Measurements from ENCODE around the gene TNNI3K. TPM values are rescaled to one million over a fixed set of nuclear protein-coding genes. Genes with fewer than 3 reads are reported as not detected.

The TNNI3K gene
- total RNA-seq, 2 experiments from 2014 or later, result 0.45 to 0.67 TPM

DNA sequence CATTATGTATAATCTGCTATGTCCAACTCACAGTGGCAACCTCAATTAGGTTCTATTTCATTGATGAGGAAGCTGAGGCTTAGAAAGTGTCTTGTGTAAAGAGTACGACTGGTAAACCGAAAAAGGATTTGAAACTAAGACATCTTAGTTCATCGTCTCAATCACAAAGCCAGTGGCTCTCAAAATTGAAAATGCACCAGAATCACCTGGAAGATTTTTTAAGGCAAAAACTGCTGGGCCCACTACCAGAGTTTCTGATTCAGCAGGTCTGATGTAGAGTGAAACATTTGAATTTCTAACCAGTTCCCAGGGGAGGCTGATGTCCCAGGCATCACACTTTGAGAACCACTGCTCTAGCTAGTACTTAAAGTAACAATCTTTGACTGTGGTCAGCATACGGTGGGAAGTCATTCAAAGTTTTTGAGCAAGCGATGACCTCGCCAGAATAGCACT, 282.4 kb downstream of the TNNI3K start:
- ATAC-seq (ENCODE audit: low read depth) (no peak), DNase-seq (no peak)
- Mint-ChIP-seq H3K27me3 (peaks cover 2% of the 10 kb centered on the region), H3K9me3 (no peaks in the 10 kb centered on the region), H3K36me3 (no peaks in the 10 kb centered on the region), H3K27ac (no peak overlapping the region), H3K4me1 (no peaks in the 10 kb centered on the region), H3K4me3 (no peak overlapping the region)
- POLR2A ChIA-PET, result no interaction called here

DNA sequence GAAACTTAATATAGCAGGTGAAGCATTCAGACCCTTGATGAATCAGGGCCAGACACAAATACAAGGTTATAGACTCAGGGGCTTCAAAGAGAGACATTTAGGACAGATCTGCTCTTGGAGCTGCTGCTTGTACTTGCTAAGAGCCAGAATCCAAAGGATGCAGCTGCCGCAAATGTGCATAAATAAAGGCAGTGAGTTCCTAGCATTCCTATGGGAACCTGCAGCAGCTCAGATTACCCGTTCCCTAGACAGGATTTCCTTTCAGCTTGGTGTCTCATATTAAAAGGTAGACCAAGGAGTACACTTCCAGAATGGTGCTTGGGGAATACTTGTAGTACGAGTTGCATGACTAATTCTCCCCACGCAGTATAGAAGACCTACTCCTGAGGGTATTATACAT, 287.0 kb downstream of the TNNI3K start:
- Mint-ChIP-seq H3K36me3 (no peaks in the 10 kb centered on the region), H3K9me3 (no peaks in the 10 kb centered on the region), H3K27me3 (no peaks in the 10 kb centered on the region), H3K4me3 (no peak overlapping the region), H3K27ac (no peak overlapping the region), H3K4me1 (no peaks in the 10 kb centered on the region)
- POLR2A ChIA-PET, result no interaction called here
- ATAC-seq (ENCODE audit: low read depth), result no peak
- no peak for DNase-seq

DNA sequence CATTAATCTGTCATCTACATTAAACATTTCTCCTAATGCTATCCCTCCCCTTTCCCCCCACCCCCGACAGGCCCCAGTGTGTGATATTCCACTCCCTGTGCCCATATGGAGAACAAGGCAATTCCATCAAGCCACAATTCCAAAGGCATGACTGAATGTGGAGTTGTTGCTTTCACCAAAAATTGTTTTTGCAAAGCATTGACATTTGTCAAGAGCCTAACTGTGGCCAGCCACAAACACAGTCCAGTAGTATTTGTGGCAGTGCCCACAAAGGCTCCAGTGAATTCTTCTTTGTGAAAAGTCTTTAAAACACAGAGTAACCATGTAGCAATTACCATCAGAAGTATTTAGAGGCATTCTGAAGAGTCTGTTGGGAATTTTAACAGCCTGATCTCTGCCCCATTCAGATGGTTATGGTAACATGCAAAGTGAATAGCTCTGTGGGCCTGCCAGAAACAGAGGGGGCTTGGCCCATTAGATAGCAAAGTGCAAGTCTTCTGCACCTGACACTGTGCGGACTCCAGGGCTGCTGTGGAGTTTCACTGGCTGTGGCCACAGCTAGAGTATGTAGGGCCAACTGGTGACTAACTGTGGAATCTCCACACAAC, 288.8 kb downstream of the TNNI3K start:
- POLR2A ChIA-PET, result no interaction called here
- no peaks in the 10 kb centered on the region for H3K36me3 Mint-ChIP-seq
- ATAC-seq (ENCODE audit: low read depth), result no peak

DNA sequence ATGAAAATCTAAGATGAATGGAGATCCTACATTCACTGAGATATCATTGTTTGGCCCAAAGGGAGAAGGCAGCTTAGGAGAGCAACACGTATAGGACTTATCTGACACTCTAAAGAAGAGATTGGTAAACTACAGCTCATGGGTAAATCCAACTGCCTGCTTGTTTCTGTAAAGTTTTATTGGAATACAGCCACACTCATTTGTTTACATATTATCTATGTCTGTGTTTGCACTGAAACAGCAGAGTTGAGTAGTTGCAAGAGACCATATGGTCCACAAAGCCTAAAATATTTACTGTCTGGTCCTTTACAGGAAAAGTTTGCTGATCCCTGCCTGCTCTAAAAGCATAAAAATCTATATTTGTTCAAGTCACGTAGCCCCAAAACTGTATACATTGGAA, 291.5 kb downstream of the TNNI3K start:
- H3K27ac Mint-ChIP-seq, result no peak overlapping the region
- H3K9me3 Mint-ChIP-seq, result no peaks in the 10 kb centered on the region
- ATAC-seq (ENCODE audit: low read depth) (no peak), DNase-seq (no peak)
- no peak overlapping the region for H3K4me3 Mint-ChIP-seq
- no peaks in the 10 kb centered on the region for H3K36me3 Mint-ChIP-seq
- POLR2A ChIA-PET, result no interaction called here
- no peaks in the 10 kb centered on the region for H3K4me1 Mint-ChIP-seq
- peaks cover 2% of the 10 kb centered on the region for H3K27me3 Mint-ChIP-seq

More for the DNA sequence above, 288.8 kb downstream of the TNNI3K start:
- H3K4me3 Mint-ChIP-seq, result no peak overlapping the region
- DNase-seq, result no peak
- peaks cover 2% of the 10 kb centered on the region for H3K27me3 Mint-ChIP-seq
- no peak overlapping the region for H3K27ac Mint-ChIP-seq
- H3K4me1 Mint-ChIP-seq, result no peaks in the 10 kb centered on the region
- H3K9me3 Mint-ChIP-seq, result no peaks in the 10 kb centered on the region

DNA sequence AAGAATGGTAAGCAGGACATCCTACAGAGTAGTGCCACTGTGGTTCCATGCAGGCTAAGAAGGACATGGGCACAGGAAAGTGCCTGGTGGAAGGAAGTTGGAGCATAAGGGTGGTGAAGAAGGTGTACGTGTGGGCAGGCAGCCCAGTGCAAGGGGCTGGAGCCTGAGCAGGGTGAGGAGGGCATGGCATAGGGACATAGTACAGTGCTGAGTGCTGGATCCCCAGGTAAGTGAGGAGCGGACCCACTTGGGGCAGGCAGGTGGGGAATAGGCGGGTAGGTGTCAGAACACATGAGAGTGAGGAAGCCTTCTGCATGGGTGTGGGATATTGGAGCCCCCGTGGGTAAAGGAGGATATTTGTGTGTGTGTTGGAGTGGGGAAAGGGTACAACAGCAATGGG, 292.9 kb downstream of the TNNI3K start:
- Mint-ChIP-seq H3K36me3 (no peaks in the 10 kb centered on the region), H3K4me1 (no peaks in the 10 kb centered on the region), H3K27me3 (peaks cover 2% of the 10 kb centered on the region), H3K9me3 (no peaks in the 10 kb centered on the region), H3K4me3 (no peak overlapping the region), H3K27ac (no peak overlapping the region)
- ATAC-seq (ENCODE audit: low read depth) (no peak), DNase-seq (no peak)
- POLR2A ChIA-PET, result no interaction called here

DNA sequence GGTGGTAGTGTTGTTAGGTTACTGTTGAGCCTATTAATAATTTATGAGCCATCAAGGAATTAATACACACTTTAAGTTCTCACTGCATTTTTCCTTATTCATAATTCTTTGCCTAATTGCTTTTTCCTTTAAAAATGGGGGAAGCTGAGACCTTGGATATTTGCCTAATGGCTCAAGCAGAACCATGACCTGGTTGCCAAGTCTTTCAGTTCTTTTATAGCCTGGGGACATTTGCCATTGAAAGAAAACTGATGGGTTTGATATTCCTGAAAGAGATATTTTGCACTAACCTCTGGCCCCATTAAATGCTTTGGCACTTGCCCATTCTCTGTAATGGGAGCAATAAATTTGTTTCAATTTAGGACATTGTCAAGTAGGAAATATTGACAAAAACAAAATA, 295.7 kb downstream of the TNNI3K start:
- H3K9me3 Mint-ChIP-seq, result no peaks in the 10 kb centered on the region
- ATAC-seq (ENCODE audit: low read depth), result no peak
- POLR2A ChIA-PET, result no interaction called here
- H3K36me3 Mint-ChIP-seq, result no peaks in the 10 kb centered on the region
- no peak for DNase-seq
- H3K4me3 Mint-ChIP-seq, result no peak overlapping the region
- peaks cover 2% of the 10 kb centered on the region for H3K27me3 Mint-ChIP-seq
- no peak overlapping the region for H3K27ac Mint-ChIP-seq
- no peaks in the 10 kb centered on the region for H3K4me1 Mint-ChIP-seq

DNA sequence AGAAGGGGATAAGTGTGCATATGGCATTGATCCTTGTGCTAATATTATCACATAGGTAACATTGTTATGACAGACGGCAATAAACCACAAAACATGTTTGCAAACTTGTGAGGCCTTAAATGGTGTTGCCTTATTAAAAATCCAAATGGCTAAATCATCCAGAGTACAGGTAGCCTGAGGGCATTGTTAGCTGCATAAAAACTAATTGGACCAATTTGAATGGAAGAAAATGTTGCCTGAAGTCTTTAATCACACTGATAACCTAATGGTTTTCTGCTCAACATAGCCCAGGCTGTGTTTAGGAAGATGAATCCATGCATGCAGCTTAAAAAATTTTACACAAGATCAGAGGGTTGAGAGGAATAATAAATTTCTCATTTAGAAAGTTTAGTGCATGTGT, 296.6 kb downstream of the TNNI3K start:
- H3K4me1 Mint-ChIP-seq, result no peaks in the 10 kb centered on the region
- ATAC-seq (ENCODE audit: low read depth), result no peak
- H3K4me3 Mint-ChIP-seq, result no peak overlapping the region
- H3K27me3 Mint-ChIP-seq, result peaks cover 2% of the 10 kb centered on the region
- no peak overlapping the region for H3K27ac Mint-ChIP-seq
- H3K9me3 Mint-ChIP-seq, result no peaks in the 10 kb centered on the region
- no peaks in the 10 kb centered on the region for H3K36me3 Mint-ChIP-seq
- POLR2A ChIA-PET, result no interaction called here
- no peak for DNase-seq

DNA sequence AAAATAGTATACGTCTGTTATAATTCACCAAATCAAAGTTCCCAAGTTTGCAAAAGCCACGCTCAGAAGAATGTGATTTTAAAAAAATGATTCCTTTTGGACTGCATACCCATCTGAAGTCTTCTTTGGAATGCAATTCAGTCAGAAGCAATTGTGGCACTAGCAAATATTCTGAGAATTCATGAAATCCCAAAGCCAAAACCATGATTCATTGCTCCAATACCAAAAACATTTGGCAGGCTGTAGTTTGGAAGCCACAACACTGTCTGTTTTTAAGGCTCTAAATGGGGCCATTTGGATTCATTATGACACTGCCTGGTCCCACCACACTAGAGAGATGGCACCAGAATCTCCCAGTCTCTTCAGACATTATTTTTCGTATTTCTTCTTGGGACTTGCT, 299.1 kb downstream of the TNNI3K start:
- Mint-ChIP-seq H3K27ac (no peak overlapping the region), H3K36me3 (no peaks in the 10 kb centered on the region), H3K4me1 (no peaks in the 10 kb centered on the region), H3K27me3 (peaks cover 3% of the 10 kb centered on the region), H3K9me3 (no peaks in the 10 kb centered on the region), H3K4me3 (no peak overlapping the region)
- POLR2A ChIA-PET, result no interaction called here
- no peak for DNase-seq
- no peak for ATAC-seq (ENCODE audit: low read depth)

DNA sequence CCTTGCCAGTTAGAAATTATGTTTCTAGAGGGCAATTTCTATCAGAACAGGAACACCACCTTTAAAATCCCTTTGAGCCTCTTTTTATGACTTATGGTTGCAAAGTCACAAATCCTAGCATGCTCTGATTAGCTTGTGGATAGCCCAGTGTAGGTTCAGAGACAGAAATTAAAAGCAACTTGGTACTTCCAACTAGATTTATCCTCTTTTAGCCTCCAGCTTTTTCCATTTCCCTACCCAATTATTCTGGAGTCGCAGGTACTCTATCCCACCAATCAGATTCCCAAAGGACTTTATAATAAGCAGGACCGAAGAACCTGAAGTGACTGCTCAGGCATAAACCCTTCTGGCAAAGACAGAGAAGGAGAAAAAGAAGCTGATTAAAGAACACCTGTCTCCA, 310.6 kb downstream of the TNNI3K start:
- Mint-ChIP-seq H3K27ac (no peak overlapping the region), H3K27me3 (no peaks in the 10 kb centered on the region), H3K4me3 (no peak overlapping the region), H3K4me1 (no peaks in the 10 kb centered on the region), H3K36me3 (no peaks in the 10 kb centered on the region), H3K9me3 (no peaks in the 10 kb centered on the region)
- DNase-seq, result no peak
- POLR2A ChIA-PET, result no interaction called here
- ATAC-seq (ENCODE audit: low read depth), result no peak

DNA sequence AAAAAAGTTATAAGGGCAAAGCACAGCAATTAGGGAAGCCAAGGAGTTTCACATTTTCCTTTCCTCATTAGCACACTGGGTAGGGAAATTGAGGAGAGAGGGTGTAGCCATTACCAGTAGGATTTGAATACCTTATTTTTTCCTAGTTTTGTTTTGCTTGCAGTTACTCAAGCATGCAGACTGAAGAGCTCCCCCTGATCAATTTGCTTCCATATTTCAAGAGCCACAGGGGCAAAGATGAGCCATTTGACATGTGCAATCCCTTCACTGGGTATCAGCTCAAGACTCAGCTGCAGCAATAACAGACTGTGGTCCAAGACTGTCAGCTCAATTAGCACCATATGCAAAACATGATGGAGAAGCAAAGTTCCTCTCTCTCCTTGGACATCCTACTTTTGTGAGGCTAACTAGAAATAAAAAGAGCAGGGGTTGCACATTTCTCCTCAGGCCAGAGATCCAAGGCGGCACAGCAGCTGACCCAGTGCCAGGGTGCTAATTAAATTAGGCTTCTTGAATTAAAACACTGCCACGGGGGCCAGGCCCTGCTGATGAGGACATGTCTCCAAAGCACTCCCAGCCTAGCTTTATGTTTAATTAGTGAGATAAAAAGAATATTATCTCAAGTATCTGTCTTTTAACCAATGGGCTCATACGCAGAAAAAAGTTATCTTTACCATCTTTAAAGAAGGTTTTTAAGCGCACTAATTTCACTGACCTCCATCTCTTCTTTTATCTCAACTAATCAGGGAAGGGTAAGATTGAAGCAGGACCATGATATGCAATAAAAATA, 314.0 kb downstream of the TNNI3K start:
- ATAC-seq (ENCODE audit: low read depth) (no peak), DNase-seq (no peak)
- H3K27me3 Mint-ChIP-seq, result no peaks in the 10 kb centered on the region
- no peak overlapping the region for H3K4me3 Mint-ChIP-seq
- H3K36me3 Mint-ChIP-seq, result no peaks in the 10 kb centered on the region
- H3K9me3 Mint-ChIP-seq, result no peaks in the 10 kb centered on the region
- H3K4me1 Mint-ChIP-seq, result no peaks in the 10 kb centered on the region
- H3K27ac Mint-ChIP-seq, result no peak overlapping the region
- POLR2A ChIA-PET, result no interaction called here

DNA sequence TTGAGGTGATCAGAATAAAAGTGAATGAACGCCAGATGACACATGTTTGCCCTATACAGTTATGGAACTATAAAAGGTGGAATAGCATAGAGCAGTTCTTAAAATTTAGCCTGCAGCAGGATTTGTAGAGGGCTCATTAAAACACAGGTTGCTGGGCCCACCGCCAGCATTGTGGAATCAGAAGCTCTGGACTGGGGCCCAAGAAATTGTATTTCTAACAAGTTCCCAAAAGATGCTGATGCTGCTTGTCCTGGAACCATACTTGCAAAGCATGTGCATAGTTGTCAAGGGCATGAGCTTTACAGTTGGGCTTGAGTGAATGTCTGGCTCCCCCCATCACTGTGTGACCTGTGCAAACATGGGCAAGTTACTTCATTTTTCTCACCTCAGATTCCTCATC, 314.7 kb downstream of the TNNI3K start:
- DNase-seq (no peak), ATAC-seq (ENCODE audit: low read depth) (no peak)
- H3K4me3 Mint-ChIP-seq, result no peak overlapping the region
- H3K36me3 Mint-ChIP-seq, result no peaks in the 10 kb centered on the region
- H3K27ac Mint-ChIP-seq, result no peak overlapping the region
- no peaks in the 10 kb centered on the region for H3K9me3 Mint-ChIP-seq
- POLR2A ChIA-PET, result no interaction called here
- no peaks in the 10 kb centered on the region for H3K4me1 Mint-ChIP-seq
- H3K27me3 Mint-ChIP-seq, result no peaks in the 10 kb centered on the region

DNA sequence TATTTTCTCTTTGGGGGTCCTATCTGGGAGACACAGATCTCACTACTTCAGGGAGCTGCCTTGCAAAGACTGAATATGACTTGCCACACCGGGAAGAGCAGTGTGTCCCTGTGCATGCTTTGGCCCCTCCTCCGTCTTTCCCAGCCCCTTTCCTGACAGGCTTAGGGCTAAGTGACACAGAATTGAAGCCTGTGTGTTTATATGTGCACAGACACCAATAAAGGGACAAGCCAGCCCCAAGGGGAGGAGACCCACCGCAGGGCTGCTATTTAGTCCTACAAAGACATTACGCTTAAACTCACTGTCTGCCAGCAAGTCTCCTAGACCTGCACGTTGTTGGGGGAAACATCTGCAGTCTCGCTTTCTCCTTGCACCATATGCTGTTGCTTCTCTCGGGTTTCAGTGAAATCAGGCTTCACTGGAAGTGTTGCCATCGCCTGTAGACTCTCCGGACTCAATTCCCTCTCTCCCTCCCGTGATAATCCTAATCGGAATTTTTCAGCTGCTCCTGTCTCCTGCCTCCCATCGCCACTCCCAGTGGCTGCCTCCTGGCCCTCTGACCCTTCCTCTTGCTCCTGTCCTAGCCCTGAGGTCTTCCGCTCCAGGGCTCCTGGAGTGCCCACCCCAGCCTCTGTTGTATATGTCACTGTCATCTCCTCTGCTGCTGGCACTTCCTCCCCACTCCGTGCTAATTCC, 335.8 kb downstream of the TNNI3K start:
- H3K9me3 Mint-ChIP-seq, result no peaks in the 10 kb centered on the region
- ATAC-seq (ENCODE audit: low read depth) (no peak), DNase-seq (no peak)
- no peak overlapping the region for H3K4me3 Mint-ChIP-seq
- POLR2A ChIA-PET, result no interaction called here
- no peaks in the 10 kb centered on the region for H3K36me3 Mint-ChIP-seq
- H3K4me1 Mint-ChIP-seq, result no peaks in the 10 kb centered on the region
- no peak overlapping the region for H3K27ac Mint-ChIP-seq
- no peaks in the 10 kb centered on the region for H3K27me3 Mint-ChIP-seq

DNA sequence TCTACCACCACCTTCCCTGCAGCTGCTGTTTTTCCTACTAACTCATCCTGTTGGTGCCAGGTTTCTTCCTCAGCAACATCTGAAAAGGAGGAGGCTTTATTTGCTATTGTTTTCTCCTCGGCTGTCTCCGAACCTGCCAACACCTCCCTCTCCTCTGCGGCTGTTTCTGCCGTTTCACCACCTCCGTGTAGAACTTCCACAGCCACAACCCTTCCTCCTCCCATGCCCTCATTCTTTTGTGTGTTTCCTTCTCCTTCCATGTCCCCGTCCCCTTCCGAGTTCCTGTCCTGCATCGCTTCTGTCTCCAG, 336.3 kb downstream of the TNNI3K start:
- no peak for ATAC-seq (ENCODE audit: low read depth)
- no peak overlapping the region for H3K4me3 Mint-ChIP-seq
- no peaks in the 10 kb centered on the region for H3K27me3 Mint-ChIP-seq
- POLR2A ChIA-PET, result no interaction called here
- no peak for DNase-seq
- no peaks in the 10 kb centered on the region for H3K4me1 Mint-ChIP-seq
- no peaks in the 10 kb centered on the region for H3K36me3 Mint-ChIP-seq
- H3K27ac Mint-ChIP-seq, result no peak overlapping the region
- no peaks in the 10 kb centered on the region for H3K9me3 Mint-ChIP-seq

DNA sequence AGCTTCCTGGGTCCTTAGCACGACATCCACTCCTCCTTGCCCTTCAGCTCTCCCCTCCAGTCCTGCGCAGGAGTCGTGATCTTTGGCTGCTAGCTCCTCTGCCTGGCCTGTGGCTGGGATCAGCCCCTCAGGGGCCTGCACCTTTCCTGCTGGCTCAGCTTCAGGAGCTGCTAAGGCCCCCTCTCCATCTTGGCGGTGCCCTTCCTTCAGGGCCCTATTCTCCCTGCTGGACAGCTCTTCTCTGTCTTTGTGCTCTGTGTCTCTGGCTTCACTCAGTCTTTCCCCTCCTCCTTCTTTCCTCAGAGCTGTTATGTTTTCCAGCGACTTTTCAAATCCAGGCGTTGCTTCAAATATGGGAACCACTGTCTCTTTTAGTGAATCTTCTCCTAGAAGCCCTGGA, 336.7 kb downstream of the TNNI3K start:
- H3K9me3 Mint-ChIP-seq, result no peaks in the 10 kb centered on the region
- POLR2A ChIA-PET, result no interaction called here
- H3K4me3 Mint-ChIP-seq, result no peak overlapping the region

More for the DNA sequence above, 336.7 kb downstream of the TNNI3K start:
- Mint-ChIP-seq H3K4me1 (no peaks in the 10 kb centered on the region), H3K27ac (no peak overlapping the region), H3K36me3 (no peaks in the 10 kb centered on the region), H3K27me3 (no peaks in the 10 kb centered on the region)
- ATAC-seq (ENCODE audit: low read depth), result no peak
- no peak for DNase-seq
